ENCODE measurements around the gene DIPK1A. TPM values are rescaled to one million over a fixed set of nuclear protein-coding genes. Genes with fewer than 3 reads are reported as not detected.
A peak's percentile ranks its signal among the peaks of the same experiment; 100 is the strongest.

DIPK1A gene
- total and polyA plus RNA-seq, 4 donors = 12.3 to 48.8 (median 39.6) TPM

DNA sequence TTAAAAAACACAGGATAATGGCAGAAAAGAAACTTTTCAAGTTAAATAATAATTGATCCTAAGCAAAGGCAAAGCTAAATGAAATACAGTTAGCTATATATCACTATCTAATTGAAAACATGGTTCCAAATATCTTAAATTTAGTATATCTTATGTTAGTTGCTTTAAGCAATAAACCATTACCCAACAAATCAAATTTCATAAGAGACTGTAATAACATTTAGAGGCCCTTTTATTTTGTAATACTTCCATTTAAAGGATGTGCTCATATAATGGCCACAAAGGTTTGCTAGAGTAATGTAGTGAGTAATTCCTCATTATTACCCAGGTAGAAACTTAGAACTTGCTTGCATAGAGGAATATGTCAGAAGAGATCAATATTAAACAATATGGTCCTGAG lies 97.1 kb downstream of the DIPK1A start:
- no peaks in the 10 kb centered on the region for H3K9me3 ChIP-seq (ENCODE audit: control insufficient read depth, insufficient read depth, low read length)
- no peaks in the 10 kb centered on the region for H3K36me3 ChIP-seq (ENCODE audit: control insufficient read depth, insufficient read depth, low read length)
- no peak overlapping the region for H3K27ac ChIP-seq (ENCODE audit: low read depth, low read length)
- no peaks in the 10 kb centered on the region for H3K4me1 ChIP-seq (ENCODE audit: control insufficient read depth, insufficient read depth, low read length)
- H3K27me3 ChIP-seq (ENCODE audit: control insufficient read depth, insufficient read depth, low read length) = no peaks in the 10 kb centered on the region
- no peak for DNase-seq (ENCODE audit: low read depth in 4 of 6, low spot score in 6 of 6)
- no peak overlapping the region for H3K4me3 ChIP-seq (ENCODE audit: low read depth, low read length)

DNA sequence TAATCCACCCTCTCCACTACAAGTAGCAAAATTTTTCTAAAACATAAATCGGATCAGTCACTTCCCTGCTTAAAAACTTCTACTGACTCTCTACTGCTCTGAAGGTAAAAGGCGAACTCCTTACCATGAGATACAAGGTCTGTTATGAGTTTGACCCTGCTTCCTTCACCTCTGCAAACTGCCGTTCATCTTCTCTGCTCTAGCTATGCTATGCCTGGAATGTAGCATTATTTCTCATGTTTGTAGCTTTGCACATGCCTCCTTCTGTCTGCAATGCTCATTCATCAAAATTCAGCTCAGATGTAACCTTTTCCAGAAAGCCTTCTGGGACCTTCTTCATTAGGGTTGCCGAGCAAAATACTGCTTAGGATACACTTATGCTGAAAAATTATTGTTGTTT lies 98.7 kb downstream of the DIPK1A start:
- Histone ChIP-seq H3K27ac (ENCODE audit: low read depth, low read length) (no peak overlapping the region), H3K4me1 (ENCODE audit: control insufficient read depth, insufficient read depth, low read length) (no peaks in the 10 kb centered on the region), H3K27me3 (ENCODE audit: control insufficient read depth, insufficient read depth, low read length) (no peaks in the 10 kb centered on the region), H3K36me3 (ENCODE audit: control insufficient read depth, insufficient read depth, low read length) (no peaks in the 10 kb centered on the region), H3K4me3 (ENCODE audit: low read depth, low read length) (no peak overlapping the region), H3K9me3 (ENCODE audit: control insufficient read depth, insufficient read depth, low read length) (no peaks in the 10 kb centered on the region)
- no peak for DNase-seq (ENCODE audit: low read depth in 4 of 6, low spot score in 6 of 6)
- WGBS (ENCODE audit: insufficient coverage) = 91% methylated on average over 1 of the region's 4 CpGs

DNA sequence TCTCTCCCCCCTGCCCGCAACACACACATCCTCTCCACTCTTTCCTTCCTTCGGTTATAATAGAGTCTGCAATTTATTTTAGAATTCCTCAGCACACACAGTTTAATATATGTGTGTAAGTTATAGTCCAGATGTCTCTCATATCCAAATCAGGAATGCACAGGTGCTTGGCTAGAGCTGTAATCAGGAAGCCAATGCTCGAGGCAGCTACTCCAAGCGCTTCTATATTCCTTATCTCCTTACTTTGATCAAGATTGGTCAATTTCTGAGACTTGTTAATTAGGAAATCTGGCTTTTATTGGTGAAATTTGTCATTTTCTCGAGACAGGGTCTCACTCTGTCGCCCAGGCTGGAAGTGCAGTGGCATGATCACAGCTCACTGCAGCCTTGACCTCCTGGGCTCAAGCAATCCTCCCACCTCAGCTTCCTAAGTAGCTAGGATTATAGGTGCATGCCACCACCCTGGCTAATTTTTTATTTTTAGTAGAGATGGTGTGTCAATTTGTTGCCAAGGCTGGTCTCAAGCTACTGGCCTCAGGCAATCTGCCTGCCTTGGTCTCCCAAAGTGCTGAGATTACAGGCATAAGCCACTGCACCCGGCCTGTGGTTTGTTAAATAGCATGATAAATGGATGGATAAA lies 101.7 kb downstream of the DIPK1A start:
- Histone ChIP-seq H3K36me3 (ENCODE audit: control insufficient read depth, insufficient read depth, low read length) (no peaks in the 10 kb centered on the region), H3K4me3 (ENCODE audit: low read depth, low read length) (peak overlapping the region; percentile 28)
- WGBS (ENCODE audit: insufficient coverage) = 89% methylated on average over 3 of the region's 7 CpGs

DNA sequence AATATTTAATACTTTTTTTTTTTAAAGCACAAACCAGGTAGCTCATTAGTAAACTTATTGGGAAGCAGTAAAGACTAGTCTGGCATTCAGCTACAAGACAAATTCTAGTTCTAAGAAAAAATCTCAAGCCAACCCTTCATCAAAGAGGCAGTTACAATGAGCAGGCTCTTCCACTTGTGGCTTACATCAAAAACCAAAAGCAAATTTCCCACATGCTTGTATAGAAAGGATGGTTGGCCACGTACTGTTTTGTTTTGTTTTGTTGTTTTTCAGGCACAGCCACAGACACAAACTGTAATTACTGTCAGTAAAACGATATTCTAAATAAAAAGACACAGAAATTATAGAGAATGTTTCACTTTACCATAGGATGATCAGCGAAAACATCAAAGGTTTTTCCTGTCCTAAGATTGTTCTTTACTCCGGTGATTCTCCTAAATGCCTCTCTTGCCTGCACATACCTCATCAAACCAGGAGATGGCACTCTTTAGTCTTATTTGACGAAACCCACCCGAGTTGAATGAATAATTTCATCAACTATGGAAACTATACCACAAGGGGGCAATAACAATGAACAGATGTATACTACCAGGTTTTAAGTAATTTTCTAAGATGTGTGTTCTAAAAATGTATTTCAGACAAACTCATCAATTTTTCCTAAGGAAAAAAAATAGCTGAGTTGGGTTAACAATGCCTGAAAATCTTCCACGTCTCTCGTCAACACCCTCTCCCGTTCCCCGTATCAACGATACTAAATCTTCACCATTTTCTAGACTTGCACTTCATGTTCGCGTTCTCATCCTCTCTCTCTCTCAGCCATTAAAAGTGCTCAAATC lies 102.5 kb downstream of the DIPK1A start:
- Histone ChIP-seq H3K4me1 (ENCODE audit: control insufficient read depth, insufficient read depth, low read length) (no peaks in the 10 kb centered on the region), H3K36me3 (ENCODE audit: control insufficient read depth, insufficient read depth, low read length) (no peaks in the 10 kb centered on the region), H3K27me3 (ENCODE audit: control insufficient read depth, insufficient read depth, low read length) (no peaks in the 10 kb centered on the region), H3K4me3 (ENCODE audit: low read depth, low read length) (peak overlapping the region; percentile 28), H3K9me3 (ENCODE audit: control insufficient read depth, insufficient read depth, low read length) (no peaks in the 10 kb centered on the region), H3K27ac (ENCODE audit: low read depth, low read length) (no peak overlapping the region)
- peak; percentile 64 to 96 (median 78) for DNase-seq (ENCODE audit: low read depth in 4 of 6, low spot score in 6 of 6)
- whole genome bisulfite sequencing (ENCODE audit: insufficient coverage) = 32% methylated on average over 5 of the region's 13 CpGs

More for the DNA sequence above, 101.7 kb downstream of the DIPK1A start:
- Histone ChIP-seq H3K27me3 (ENCODE audit: control insufficient read depth, insufficient read depth, low read length) (no peaks in the 10 kb centered on the region), H3K4me1 (ENCODE audit: control insufficient read depth, insufficient read depth, low read length) (no peaks in the 10 kb centered on the region), H3K27ac (ENCODE audit: low read depth, low read length) (no peak overlapping the region), H3K9me3 (ENCODE audit: control insufficient read depth, insufficient read depth, low read length) (no peaks in the 10 kb centered on the region)
- DNase-seq (ENCODE audit: low read depth in 4 of 6, low spot score in 6 of 6) = no peak

DNA sequence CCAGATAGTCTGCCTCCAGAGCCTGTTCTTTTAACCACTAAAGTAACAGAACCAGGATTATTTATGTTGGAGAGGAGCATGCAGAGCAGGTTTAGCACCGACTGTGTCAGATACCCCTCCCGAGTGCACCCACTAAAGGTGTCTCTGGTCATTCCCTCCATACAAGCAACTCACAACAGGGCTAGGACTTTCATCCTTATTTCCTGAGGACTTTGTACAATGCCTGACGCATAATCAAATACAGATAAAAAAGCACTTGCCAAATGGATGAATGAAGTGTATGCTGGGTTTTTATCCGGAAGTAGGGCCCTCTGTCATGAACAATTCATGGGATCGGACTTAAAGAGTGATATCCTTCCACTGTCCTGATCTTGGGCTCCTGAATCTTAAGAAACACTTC lies 103.4 kb downstream of the DIPK1A start:
- H3K27me3 ChIP-seq (ENCODE audit: control insufficient read depth, insufficient read depth, low read length) = no peaks in the 10 kb centered on the region
- H3K36me3 ChIP-seq (ENCODE audit: control insufficient read depth, insufficient read depth, low read length) = no peaks in the 10 kb centered on the region
- H3K9me3 ChIP-seq (ENCODE audit: control insufficient read depth, insufficient read depth, low read length) = no peaks in the 10 kb centered on the region
- H3K4me3 ChIP-seq (ENCODE audit: low read depth, low read length) = no peak overlapping the region
- no CpG with 5 or more reads among the region's 5 CpGs for WGBS (ENCODE audit: insufficient coverage)
- no peak for DNase-seq (ENCODE audit: low read depth in 4 of 6, low spot score in 6 of 6)
- H3K27ac ChIP-seq (ENCODE audit: low read depth, low read length) = no peak overlapping the region
- H3K4me1 ChIP-seq (ENCODE audit: control insufficient read depth, insufficient read depth, low read length) = no peaks in the 10 kb centered on the region

DNA sequence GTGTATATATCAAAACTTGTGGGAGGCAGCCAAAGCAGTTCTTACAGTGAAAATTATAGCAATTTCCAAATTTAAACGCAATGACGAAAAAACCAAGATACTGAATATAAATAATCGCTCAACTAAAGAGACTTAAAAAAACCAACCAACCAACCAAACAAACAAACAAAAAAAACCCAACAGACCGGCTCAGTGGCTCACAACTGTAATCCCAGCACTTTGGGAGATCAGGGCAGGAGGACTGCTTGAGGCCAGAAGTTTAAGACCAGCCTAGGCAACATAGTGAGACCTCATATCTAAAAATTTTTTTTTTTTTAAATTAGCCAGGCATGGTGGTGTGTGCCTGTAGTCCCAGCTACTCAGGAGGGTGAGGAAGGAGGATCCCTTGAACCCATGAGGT lies 106.0 kb downstream of the DIPK1A start:
- Histone ChIP-seq H3K36me3 (ENCODE audit: control insufficient read depth, insufficient read depth, low read length) (peaks cover 6% of the 10 kb centered on the region), H3K4me3 (ENCODE audit: low read depth, low read length) (no peak overlapping the region), H3K27ac (ENCODE audit: low read depth, low read length) (no peak overlapping the region), H3K9me3 (ENCODE audit: control insufficient read depth, insufficient read depth, low read length) (no peaks in the 10 kb centered on the region), H3K27me3 (ENCODE audit: control insufficient read depth, insufficient read depth, low read length) (no peaks in the 10 kb centered on the region), H3K4me1 (ENCODE audit: control insufficient read depth, insufficient read depth, low read length) (no peaks in the 10 kb centered on the region)
- WGBS (ENCODE audit: insufficient coverage) = 100% methylated on average over 1 of the region's 4 CpGs
- no peak for DNase-seq (ENCODE audit: low read depth in 4 of 6, low spot score in 6 of 6)

DNA sequence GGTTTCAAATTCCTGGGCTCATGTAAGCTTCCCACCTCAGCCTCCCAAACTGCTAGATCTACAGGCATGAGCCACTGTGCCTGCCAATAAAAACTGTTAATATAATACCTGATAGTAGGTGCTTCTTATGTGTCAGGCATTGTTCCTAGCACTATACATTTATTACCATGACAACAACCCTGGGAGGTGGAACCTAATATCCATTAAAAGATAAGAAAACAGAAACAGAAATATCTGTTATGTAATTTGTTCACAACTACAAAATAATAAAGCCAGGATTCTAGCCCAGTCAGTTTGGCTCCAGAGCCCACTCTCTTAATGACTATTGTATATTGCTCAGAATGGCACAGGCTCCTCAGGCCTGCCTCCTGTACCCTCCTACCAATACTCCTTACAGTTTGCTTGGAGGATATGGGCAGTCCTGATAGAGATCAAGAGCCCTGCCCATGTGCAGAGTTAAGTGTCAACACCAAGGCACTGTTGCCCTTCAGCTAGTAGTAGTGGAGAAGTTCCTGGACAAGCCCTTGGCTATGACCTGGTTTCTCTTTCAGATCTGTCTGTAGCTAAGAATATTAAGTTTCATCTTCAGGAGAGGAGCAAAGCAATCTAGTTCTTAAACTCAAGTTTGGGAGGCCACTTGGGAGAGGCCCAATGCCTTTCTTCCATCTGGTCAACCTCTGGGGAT lies 107.0 kb downstream of the DIPK1A start:
- Histone ChIP-seq H3K4me1 (ENCODE audit: control insufficient read depth, insufficient read depth, low read length) (no peaks in the 10 kb centered on the region), H3K9me3 (ENCODE audit: control insufficient read depth, insufficient read depth, low read length) (no peaks in the 10 kb centered on the region), H3K4me3 (ENCODE audit: low read depth, low read length) (no peak overlapping the region), H3K27ac (ENCODE audit: low read depth, low read length) (no peak overlapping the region), H3K27me3 (ENCODE audit: control insufficient read depth, insufficient read depth, low read length) (no peaks in the 10 kb centered on the region), H3K36me3 (ENCODE audit: control insufficient read depth, insufficient read depth, low read length) (peaks cover 16% of the 10 kb centered on the region)
- no peak for DNase-seq (ENCODE audit: low read depth in 4 of 6, low spot score in 6 of 6)

DNA sequence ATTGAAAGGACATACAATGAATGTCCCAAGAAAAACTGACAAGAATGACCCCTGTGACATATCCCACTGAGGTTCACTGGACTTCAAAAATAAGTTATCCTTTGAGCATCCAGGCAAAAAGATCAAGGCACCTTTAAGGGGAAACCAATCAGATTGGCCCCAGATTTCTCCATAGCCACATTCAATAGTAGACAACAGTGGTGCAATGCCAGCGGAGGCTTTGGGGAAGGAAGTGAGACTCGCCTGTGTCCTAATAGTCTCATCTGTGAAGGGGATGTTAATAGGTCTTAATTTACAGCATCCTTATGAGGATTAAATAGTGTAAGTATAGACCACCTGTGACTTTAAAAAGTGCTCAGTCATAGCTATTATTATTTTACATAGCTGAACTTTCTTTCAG lies 108.0 kb downstream of the DIPK1A start:
- no CpG with 5 or more reads among the region's 2 CpGs for WGBS (ENCODE audit: insufficient coverage)
- H3K27ac ChIP-seq (ENCODE audit: low read depth, low read length) = no peak overlapping the region

DNA sequence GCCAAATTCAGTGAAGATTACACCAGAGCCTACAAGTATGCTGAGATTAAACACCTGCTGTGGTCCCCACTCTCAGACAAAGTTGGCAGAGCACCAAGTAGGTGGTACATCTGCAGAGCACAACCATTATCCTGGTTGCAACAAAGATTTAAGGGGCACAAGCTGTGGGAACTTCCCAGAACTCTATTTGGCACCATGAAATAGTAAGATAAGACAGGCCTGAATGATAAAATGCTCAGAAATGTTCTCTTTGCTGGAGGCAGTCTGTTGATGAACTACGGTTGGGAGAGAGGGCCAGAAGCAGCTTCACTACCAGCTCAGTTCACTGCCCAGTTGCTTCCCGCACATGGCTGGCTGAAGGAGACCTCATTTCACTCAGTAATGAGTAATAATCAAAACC lies 109.5 kb downstream of the DIPK1A start:
- Histone ChIP-seq H3K9me3 (ENCODE audit: control insufficient read depth, insufficient read depth, low read length) (no peaks in the 10 kb centered on the region), H3K27ac (ENCODE audit: low read depth, low read length) (no peak overlapping the region), H3K4me3 (ENCODE audit: low read depth, low read length) (no peak overlapping the region), H3K27me3 (ENCODE audit: control insufficient read depth, insufficient read depth, low read length) (no peaks in the 10 kb centered on the region), H3K4me1 (ENCODE audit: control insufficient read depth, insufficient read depth, low read length) (no peaks in the 10 kb centered on the region), H3K36me3 (ENCODE audit: control insufficient read depth, insufficient read depth, low read length) (peaks cover 16% of the 10 kb centered on the region)
- DNase-seq (ENCODE audit: low read depth in 4 of 6, low spot score in 6 of 6) = no peak
- WGBS (ENCODE audit: insufficient coverage) = no CpG with 5 or more reads among the region's 2 CpGs

More for the DNA sequence above, 108.0 kb downstream of the DIPK1A start:
- Histone ChIP-seq H3K27me3 (ENCODE audit: control insufficient read depth, insufficient read depth, low read length) (no peaks in the 10 kb centered on the region), H3K4me3 (ENCODE audit: low read depth, low read length) (no peak overlapping the region), H3K36me3 (ENCODE audit: control insufficient read depth, insufficient read depth, low read length) (peaks cover 16% of the 10 kb centered on the region), H3K4me1 (ENCODE audit: control insufficient read depth, insufficient read depth, low read length) (no peaks in the 10 kb centered on the region), H3K9me3 (ENCODE audit: control insufficient read depth, insufficient read depth, low read length) (no peaks in the 10 kb centered on the region)
- DNase-seq (ENCODE audit: low read depth in 4 of 6, low spot score in 6 of 6) = no peak
